GM12873 (cell line): Measurements from ENCODE around the gene SUSD1.

Experiments used
- CTCF ChIP-seq: IDR thresholded peaks from 2 replicates; pipeline ENCODE4 v1.5.1; 2012; ENCODE audit warnings: low read depth, mild to moderate bottlenecking, moderate library complexity, low read length, control low read depth; ENCODE audit not compliant: insufficient read depth; ENCODE audit errors: missing control alignments

Gene SUSD1

DNA sequence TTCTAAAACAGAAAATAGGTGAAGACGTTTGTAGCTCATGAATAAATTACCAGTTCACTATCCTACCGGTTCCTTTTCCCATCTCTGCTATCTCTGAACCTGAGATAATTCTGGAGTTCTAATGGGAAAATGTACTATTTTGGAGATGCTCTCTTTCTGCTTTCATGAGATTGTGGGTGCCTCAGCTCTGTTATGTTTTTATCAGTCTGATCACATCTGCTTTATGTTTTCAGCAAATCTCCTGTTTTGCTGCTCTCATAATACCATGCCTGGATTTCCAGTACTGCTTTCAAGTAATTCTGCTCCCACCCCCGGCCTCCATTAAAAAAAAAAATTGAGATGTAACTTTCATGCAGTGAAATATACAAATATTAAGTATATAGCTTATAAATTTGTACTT is 9.1 kb upstream of the SUSD1 start:
- TF ChIP-seq CTCF = no peak

DNA sequence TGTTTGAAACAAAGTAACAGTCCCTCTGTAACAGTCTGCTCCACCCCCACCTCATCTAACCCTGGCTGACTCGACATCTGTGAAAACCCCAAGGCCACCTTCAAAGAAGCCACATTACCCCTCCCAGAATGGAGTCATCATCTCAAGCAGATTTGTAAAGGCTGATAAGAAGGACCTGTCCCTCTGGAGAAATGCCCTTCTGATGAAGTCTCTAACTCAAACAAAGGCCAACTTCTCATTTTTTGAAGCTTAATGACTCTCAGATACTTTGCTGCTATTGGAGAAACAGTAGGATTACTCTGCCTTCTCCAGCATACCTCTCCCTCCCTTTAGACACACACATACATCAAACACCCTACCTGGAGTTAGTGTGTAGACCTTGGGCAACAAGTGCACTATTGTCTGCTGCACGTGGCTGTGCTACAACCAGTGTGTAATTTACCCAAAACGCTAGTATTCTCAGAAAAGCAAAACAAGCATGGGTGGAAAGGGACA is 5.3 kb upstream of the SUSD1 start:
- TF ChIP-seq CTCF = no peak

- TF ChIP-seq CTCF = no peak
Measured at GRCh38 chr9:112179816-112180215, 4.7 kb upstream of the SUSD1 start.

GRCh38 chr9:112176524-112176923 is 1.4 kb upstream of the SUSD1 start:
- no peak for TF ChIP-seq CTCF

DNA sequence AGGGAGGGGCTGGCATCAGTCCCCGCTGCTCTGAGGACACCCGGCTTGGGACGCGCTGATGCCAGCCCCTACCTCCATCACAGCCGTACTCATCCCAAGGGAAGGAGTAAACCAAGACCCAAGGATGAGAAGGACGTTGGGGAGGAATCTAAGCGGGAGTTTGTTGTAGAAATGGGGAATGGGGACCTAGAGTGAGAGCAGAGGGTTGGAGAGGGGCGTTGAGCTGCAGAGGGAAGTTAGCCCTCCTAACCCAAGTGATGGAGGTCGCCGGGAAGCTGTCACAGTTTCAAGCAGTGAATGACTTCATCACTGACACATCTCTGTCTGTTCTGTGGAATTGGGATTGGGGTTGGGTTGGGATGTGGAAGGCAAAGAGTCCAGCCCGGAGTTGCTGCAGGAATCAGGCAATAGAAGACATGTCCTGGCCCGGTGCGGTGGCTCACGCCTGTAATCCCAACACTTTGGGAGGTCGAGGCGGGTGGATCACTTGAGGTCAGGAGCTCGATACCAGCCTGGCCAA is 759 bp upstream of the SUSD1 start:
- TF ChIP-seq CTCF = no peak

DNA sequence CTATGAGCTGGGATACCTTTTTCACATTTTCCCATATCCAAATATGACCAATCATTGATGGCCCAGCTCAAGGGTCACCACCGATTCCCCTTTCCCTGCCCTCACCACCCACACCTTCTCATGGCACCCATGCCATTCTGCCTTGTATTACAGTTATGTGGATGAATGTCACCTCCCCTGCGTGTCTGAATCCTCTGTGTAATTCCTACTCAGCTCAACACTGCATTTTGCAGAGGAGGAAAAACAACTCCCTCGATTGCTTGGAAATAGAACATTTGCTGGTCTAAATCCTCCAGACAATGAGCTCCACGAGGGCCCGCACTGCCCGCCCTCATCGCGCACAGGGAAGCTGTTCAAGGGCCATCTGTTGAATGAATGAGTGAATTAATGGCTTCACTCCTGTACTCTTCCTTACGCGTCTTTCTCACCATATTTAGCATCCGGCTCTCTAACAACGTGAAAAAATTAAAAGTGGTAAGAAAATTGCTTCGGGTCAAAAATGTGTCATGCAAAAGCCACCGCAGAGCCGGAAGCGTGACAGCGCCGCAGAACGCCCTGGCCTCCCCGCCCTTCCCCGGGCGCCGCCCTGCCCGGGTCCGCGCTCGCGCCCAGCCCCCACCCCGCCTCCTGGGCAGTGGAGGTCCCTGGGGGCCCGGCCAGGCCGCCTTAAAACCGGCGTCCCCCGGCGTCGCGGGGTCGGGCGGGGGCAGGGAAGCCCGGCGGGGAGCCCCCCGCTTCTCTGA is 704 bp downstream of the SUSD1 start:
- no peak for TF ChIP-seq CTCF

DNA sequence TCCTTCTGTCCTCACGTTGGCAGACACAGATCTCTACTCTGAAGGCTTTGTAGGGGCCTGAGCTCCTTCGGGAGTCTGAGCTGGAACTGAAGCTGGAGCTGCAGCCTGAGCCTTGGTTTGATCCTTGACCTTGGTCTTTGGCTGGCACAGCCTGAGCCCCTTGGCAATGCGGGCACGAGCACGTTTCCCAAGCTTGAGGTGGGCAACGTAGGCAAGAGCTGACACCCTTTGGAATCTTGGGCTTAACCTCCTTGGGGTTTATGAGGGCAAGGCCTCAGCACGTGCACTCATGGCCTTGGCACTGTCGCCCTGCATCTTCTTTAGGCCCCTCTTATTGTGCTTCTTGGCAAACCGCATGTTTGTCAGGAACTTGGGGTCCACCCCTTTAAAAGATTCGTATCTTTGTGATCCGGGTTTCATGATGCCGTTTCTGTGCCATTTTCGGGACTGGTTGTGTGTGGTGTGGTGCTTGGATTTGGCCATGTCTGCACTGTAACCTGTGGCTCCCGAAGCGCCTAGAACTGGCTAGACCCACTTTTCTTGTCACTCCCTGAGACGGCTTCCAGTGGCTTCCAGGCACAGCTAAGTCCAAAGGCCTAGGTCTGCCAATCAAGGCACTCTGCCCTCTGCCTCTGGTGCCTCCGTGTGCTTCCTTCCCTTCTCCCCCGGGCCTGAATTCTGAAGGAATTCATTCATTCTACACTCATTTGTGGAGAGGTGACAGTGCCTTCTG is 1.4 kb downstream of the SUSD1 start:
- no peak for TF ChIP-seq CTCF
